ENCODE results near the gene ATP6V1F.

DNA sequence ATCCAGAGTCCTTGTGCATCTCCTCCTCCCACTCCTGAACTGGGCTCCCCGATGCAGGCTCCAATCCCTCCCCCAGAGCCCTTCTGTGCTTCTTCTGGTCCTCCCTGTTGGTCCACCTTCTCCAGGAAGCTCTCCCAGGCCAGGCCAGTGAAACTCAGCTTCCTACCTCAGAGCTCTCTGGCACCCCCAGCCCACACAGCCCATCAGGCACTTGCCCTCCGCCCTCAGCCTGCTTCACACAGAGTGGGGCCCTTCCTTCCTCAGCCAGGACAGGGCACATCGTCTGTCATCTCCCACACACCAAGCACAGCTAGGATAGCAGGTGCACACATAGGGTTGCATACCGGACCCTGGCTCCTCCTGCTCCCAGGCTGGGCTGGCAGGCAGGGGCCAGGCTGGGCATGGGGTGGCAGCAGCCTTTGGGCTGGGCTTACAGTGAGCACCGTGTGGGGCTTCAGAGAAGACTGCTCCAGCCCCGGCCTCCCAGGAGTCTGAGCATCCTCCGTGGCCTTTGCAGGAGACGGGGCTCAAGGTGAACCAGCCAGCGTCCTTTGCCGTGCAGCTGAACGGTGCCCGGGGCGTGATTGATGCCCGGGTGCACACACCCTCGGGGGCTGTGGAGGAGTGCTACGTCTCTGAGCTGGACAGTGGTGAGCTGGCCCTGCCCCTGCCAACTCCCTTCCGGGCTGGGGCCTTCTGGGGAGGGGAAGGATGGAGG lies 6.5 kb upstream of the ATP6V1F start:
- TF ChIP-seq, protein P1, sequence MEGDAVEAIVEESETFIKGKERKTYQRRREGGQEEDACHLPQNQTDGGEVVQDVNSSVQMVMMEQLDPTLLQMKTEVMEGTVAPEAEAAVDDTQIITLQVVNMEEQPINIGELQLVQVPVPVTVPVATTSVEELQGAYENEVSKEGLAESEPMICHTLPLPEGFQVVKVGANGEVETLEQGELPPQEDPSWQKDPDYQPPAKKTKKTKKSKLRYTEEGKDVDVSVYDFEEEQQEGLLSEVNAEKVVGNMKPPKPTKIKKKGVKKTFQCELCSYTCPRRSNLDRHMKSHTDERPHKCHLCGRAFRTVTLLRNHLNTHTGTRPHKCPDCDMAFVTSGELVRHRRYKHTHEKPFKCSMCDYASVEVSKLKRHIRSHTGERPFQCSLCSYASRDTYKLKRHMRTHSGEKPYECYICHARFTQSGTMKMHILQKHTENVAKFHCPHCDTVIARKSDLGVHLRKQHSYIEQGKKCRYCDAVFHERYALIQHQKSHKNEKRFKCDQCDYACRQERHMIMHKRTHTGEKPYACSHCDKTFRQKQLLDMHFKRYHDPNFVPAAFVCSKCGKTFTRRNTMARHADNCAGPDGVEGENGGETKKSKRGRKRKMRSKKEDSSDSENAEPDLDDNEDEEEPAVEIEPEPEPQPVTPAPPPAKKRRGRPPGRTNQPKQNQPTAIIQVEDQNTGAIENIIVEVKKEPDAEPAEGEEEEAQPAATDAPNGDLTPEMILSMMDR (IDR thresholded peaks at IDR 0.05; ENCODE audit: low read depth, low read length, poor library complexity, severe bottlenecking), result no peak
- no peak for TF ChIP-seq EZH2phosphoT487 (IDR thresholded peaks at IDR 0.05; ENCODE audit: borderline replicate concordance, low read length)
